ENCODE data around the gene GABRQ.
"Not testable (repeated sequence)": the region's sequence is repeated elsewhere in the genome, so short reads cannot be mapped to it uniquely, and the experiment has no call there.

Gene GABRQ

GRCh38 chrX:152681012-152681411, 43.3 kb downstream of the GABRQ start:
- ATAC-seq, result peak; percentile 89

GRCh38 chrX:152697952-152698931, 60.5 kb downstream of the GABRQ start, which contains the start of gene MAGEA3:
Gene MAGEA3 (plus strand): TSS chrX:152698794. CDS start chrX:152700833, 2,039 bp downstream.
- ATAC-seq, result peak; percentile 97

- not testable (repeated sequence) for ATAC-seq
These were observed 62.7 kb downstream of the GABRQ start for GRCh38 chrX:152700390-152700789.

- not testable (repeated sequence) for ATAC-seq
These were observed 68.8 kb downstream of the GABRQ start for GRCh38 chrX:152706500-152706899.
